Measurements from ENCODE around the gene FZD8. TPM values are rescaled to one million over a fixed set of nuclear protein-coding genes. Genes with fewer than 3 reads are reported as not detected.

The FZD8 gene
- polyA plus RNA-seq, 2 of the 4 experiments (the other 2 are of a cell fraction), result 4.4 to 13.4 TPM

- 4% methylated on average over 35 of the region's 42 CpGs for WGBS (ENCODE audit: missing lambda C conversion rate)
- FAIRE-seq (no peak), DNase-seq (ENCODE audit: low read depth in 1 of 2, low spot score in 1 of 2) (peak; percentile 28 to 36), ATAC-seq (peak; percentile 5 to 7; a peak in 3 of 6 replicates)
- Histone ChIP-seq H3K27ac (peak overlapping the region; percentile 72 to 83), H3K9me3 (0 out of 3 replicates have a peak, but pooled peaks cover 6% of the 10 kb centered on the region), H3K4me2 (peak overlapping the region; percentile 99), H3K4me1 (peaks cover 15% of the 10 kb centered on the region), H3K4me3 (peak overlapping the region; percentile 70)
- no peak for TF ChIP-seq HOXB5 (CRISPR knock-in tag; IDR thresholded peaks at IDR 0.05)
- peak; percentile 39; the same call in 1 of the 2 replicates for TF ChIP-seq MAX (IDR thresholded peaks at IDR 0.05)
- TF ChIP-seq E2F6 (IDR thresholded peaks at IDR 0.05; ENCODE audit: borderline replicate concordance, low read depth), result 0 out of 2 replicates have a peak, but pooled peaks have one; percentile 52
- TF ChIP-seq ZNF302 (CRISPR knock-in tag; IDR thresholded peaks at IDR 0.05), result no peak
- no peak for TF ChIP-seq MYC (IDR thresholded peaks at IDR 0.05; ENCODE audit: borderline replicate concordance, low read length)
- TF ChIP-seq CHD4 (IDR thresholded peaks at IDR 0.05; ENCODE audit: borderline replicate concordance), result no peak
- no peak for TF ChIP-seq EP300 (IDR thresholded peaks at IDR 0.05)
- POLR2A ChIA-PET, result no interaction called here
- CTCF ChIA-PET, result no interaction called here
These were observed 1.3 kb upstream of the FZD8 start for GRCh38 chr10:35643151-35644049.

DNA sequence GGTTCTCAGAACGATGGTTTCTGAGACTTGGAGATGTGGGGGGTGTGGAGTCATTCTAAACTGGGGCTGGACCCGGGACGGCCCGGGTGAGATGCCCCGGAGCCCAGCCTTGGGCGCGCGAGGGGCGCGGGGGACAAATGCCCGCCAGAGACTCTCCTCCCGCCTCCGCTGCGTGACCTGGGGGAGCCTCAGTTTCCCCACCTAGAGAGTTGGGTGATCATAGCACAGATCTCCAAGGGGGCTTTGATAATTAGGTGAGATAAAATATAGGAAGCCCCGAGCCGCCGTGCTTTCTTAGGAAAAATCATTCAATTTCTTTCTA lies 658 bp upstream of the FZD8 start:
- Histone ChIP-seq H3K27ac (peak overlapping the region; percentile 72 to 83), H3K4me1 (peaks cover 17% of the 10 kb centered on the region), H3K9me3 (0 out of 3 replicates have a peak, but pooled peaks cover 6% of the 10 kb centered on the region), H3K4me3 (peak overlapping the region; percentile 70), H3K4me2 (peak overlapping the region; percentile 99)
- POLR2A ChIA-PET, result no interaction called here
- no peak for FAIRE-seq
- no peak for DNase-seq (ENCODE audit: low read depth in 1 of 2, low spot score in 1 of 2)
- no peak; a peak in 1 of 6 replicates for ATAC-seq
- CTCF ChIA-PET, result no interaction called here
- TF ChIP-seq EHF (CRISPR knock-in tag; IDR thresholded peaks at IDR 0.05) (no peak), KDM5A (IDR thresholded peaks at IDR 0.05) (no peak), TFCP2L1 (CRISPR knock-in tag; IDR thresholded peaks at IDR 0.05) (no peak), KDM1A (IDR thresholded peaks at IDR 0.05; ENCODE audit: low read depth) (no peak), ZNF302 (CRISPR knock-in tag; IDR thresholded peaks at IDR 0.05) (no peak), MYC (IDR thresholded peaks at IDR 0.05; ENCODE audit: borderline replicate concordance, low read length) (no peak), SREBF2 (IDR thresholded peaks at IDR 0.05) (no peak), BHLHE40 (IDR thresholded peaks at IDR 0.05; ENCODE audit: low read depth, low read length) (no peak), RFX5 (IDR thresholded peaks at IDR 0.05) (no peak), EP300 (IDR thresholded peaks at IDR 0.05) (no peak)
- TF ChIP-seq, protein P1, sequence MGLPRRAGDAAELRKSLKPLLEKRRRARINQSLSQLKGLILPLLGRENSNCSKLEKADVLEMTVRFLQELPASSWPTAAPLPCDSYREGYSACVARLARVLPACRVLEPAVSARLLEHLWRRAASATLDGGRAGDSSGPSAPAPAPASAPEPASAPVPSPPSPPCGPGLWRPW (IDR thresholded peaks at IDR 0.05), result no peak
- TF ChIP-seq, protein P2, sequence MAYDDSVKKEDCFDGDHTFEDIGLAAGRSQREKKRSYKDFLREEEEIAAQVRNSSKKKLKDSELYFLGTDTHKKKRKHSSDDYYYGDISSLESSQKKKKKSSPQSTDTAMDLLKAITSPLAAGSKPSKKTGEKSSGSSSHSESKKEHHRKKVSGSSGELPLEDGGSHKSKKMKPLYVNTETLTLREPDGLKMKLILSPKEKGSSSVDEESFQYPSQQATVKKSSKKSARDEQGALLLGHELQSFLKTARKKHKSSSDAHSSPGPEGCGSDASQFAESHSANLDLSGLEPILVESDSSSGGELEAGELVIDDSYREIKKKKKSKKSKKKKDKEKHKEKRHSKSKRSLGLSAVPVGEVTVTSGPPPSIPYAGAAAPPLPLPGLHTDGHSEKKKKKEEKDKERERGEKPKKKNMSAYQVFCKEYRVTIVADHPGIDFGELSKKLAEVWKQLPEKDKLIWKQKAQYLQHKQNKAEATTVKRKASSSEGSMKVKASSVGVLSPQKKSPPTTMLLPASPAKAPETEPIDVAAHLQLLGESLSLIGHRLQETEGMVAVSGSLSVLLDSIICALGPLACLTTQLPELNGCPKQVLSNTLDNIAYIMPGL (CRISPR knock-in tag; IDR thresholded peaks at IDR 0.05; ENCODE audit: borderline replicate concordance), result no peak
- under 1% methylated on average over 17 of the region's 17 CpGs for WGBS (ENCODE audit: missing lambda C conversion rate)

GRCh38 chr10:35641676-35642034 lies 441 bp downstream of the FZD8 start:
- peak; percentile 21 to 37 for ATAC-seq
- ChIA-PET CTCF (interaction anchor here (1.1 to 10.4 kb wide), 5 partner anchors 24 to 1139 kb away, joined by 3 to 105 read pairs (median 6); no protein-coding TSS in a partner anchor), POLR2A (no interaction called here)
- H3K9me3 ChIP-seq, result no peaks in the 10 kb centered on the region
- peak in 1 of 2 experiments; percentile 27 for DNase-seq (ENCODE audit: low read depth in 1 of 2, low spot score in 1 of 2)
- H3K4me3 ChIP-seq, result peak overlapping the region; percentile 70
- no peak for FAIRE-seq
- H3K27ac ChIP-seq, result peak overlapping the region; percentile 83 to 95
- peak overlapping the region; percentile 99 for H3K4me2 ChIP-seq
- 0% methylated on average over 6 of the region's 54 CpGs for WGBS (ENCODE audit: missing lambda C conversion rate)
- peaks cover 25% of the 10 kb centered on the region for H3K4me1 ChIP-seq
- TF ChIP-seq BHLHE40 (IDR thresholded peaks at IDR 0.05; ENCODE audit: low read depth, low read length) (no peak), KDM5A (IDR thresholded peaks at IDR 0.05) (no peak), SMC3 (IDR thresholded peaks at IDR 0.05) (no peak), POLR2A (IDR thresholded peaks at IDR 0.05; ENCODE audit: low read length) (no peak), HOXB13 (CRISPR knock-in tag; IDR thresholded peaks at IDR 0.05; ENCODE audit: low read depth) (no peak), JUN (IDR thresholded peaks at IDR 0.05) (no peak), FOSL2 (IDR thresholded peaks at IDR 0.05) (no peak), FOSL2 (CRISPR knock-in tag; IDR thresholded peaks at IDR 0.05) (no peak), REST (IDR thresholded peaks at IDR 0.05) (no peak), PBX3 (IDR thresholded peaks at IDR 0.05) (no peak)
- TF ChIP-seq, protein P3, sequence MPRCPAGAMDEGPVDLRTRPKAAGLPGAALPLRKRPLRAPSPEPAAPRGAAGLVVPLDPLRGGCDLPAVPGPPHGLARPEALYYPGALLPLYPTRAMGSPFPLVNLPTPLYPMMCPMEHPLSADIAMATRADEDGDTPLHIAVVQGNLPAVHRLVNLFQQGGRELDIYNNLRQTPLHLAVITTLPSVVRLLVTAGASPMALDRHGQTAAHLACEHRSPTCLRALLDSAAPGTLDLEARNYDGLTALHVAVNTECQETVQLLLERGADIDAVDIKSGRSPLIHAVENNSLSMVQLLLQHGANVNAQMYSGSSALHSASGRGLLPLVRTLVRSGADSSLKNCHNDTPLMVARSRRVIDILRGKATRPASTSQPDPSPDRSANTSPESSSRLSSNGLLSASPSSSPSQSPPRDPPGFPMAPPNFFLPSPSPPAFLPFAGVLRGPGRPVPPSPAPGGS (IDR thresholded peaks at IDR 0.05), result no peak

All from A549 (cell line).